GM21360 (cell line): ENCODE measurements around the gene SLC38A8.

Experiments used
- ATAC-seq: cut with Tn5 transposase; IDR thresholded peaks from one replicate; pipeline ENCODE4 v1.9.1; 2021; ENCODE audit warnings: mild to moderate bottlenecking, moderate library complexity; ENCODE audit not compliant: unreplicated experiment

Gene SLC38A8

DNA sequence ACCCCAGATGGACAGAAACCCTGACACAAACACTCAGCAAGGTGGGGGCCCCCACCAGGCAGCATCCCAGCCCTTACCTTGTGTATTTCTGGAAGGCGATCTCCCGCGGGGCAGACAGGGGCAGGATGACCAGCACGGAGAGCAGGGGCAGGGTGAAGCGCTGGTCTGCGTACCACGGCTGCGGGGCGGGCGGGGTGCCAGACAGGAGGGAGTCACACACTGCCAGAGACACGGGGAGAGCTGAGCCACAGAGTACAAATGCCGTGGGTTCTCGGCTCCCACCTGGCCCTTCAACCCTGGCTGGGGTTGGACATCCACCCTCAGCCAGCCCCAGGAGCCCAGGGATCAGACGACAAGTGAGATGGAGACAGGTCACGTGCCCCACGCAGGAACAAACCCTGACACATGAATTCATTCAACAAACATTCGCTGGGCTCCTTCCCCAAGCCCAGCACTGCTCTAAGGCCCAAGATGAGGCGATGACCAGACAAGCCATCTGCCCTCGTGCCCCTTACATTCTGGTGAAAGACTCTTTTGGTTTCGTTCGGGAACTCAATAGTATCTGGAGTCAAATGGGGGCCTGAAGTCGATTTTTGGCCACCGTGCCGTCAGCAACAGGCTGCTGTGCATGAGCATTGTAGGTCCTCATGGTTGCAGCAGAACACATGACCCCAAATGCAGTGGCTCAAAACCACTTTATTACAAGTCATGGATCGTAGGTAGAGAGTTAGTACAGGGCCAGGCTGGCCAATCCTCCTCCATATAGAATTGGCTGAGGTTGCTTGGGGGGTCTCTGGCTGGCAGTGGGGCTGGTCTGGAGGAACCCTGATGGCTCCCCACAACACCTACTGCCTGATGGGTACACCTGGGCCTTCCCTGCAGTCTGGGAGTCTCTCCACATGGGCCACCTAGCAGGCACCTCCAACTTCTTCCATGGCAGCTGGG lies 9.1 kb downstream of the SLC38A8 start:
- no peak for ATAC-seq

DNA sequence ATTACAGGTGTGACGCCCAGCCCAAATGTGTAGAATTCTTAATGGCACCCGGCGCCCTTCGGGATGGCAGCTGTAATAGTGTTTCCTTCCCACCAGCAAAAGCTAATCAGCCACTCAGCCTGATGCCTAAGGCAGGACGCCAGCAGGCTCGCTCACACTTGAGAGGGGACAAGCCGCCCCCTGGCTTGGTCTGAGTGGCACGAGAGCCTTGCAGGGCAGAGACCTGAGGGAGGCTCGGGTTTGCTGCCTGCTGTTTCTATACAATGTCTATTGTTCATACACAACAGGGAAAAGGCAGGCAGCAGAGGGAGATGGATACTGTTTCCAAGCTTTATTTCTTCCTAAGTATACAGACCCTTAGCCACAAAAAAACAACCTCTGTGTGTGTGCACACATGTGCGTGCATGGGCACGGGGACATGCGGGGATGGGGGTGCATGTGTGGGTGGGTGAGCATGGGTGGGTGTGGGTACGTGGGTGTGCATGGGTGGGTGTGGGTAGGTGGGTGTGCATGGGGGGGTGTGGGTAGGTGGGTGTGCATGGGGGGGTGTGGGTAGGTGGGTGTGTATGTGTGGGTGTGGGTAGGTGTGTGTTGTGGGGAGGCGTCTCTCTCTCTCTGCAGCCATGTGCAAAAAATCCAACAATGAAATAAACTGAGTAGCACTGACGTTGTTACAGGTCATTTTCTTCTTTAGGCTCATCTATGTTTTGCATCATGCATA lies 10.0 kb downstream of the SLC38A8 start:
- ATAC-seq = no peak

DNA sequence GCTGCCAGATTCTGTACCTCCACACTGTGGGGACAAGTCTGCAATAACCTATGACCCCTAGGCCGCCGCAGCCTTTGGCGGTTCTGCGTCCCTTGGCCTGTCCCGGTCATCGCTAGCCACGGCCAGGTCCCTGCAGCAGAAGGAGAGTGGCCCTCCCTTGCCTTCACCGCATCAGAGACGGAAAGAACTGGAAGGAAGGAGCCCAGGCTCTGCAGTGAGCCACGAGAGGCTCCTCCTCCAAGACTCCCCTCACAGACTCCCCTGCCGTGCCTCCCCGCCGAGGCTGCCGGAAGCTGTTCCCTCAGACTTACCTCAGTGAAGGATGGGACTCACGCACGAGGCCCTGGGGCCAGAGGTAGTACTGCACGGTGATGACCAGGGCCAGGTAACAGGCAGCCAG lies 11.0 kb downstream of the SLC38A8 start:
- ATAC-seq = no peak

DNA sequence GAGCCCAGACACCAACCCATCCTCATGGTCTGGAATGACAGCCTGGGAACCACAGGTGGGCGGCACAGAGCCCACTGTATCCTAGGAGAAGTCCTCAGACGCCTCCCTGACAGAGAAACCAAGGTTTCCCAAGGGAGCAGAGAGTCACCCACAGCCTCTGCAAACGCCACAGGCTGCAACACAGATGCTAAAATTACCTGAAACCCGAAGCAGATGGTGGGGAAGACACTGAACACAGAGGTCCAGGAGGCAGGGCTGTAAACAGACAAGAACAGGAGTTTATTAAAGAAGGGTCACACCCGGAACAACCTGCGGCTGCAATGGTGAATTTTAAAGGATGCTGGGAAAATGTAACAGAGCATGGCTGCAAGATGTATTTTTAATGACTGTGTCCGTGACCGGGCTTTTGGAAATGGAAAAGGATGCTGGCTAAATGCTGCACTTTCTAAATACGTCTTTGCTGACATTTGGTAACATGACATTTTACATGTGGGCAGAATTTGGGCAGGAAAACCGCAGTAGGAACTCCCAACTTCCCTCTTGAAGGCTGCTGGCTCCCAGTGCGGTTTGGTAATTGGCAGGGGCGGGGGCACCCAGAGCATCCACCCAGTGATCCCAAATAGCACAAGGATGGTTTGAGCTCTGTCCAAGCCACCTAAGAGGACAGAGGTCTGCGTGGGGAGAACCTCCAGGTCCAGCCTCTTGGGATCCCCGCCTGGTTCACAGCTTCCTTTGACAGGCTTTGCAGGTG lies 13.1 kb downstream of the SLC38A8 start:
- ATAC-seq = no peak

DNA sequence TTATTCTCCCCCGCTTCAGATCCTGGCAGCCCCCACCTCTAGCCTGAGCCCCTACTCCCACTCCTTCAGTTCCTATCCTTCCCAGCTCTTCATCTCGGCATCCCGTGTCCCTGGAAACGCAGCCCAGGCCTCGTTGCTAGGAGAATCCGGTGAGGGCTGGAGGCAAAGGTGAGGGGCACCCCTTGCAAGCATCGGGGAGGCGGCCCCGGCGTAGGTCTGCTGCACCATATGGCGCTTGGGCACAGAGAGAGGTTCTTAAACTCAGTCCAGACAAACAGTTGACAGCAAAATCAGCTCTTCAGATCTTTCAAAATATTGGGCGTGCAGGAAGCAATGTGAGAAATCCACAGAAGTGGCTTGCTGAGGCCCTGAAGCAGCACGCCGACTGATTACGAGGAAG lies 15.0 kb downstream of the SLC38A8 start:
- no peak for ATAC-seq

DNA sequence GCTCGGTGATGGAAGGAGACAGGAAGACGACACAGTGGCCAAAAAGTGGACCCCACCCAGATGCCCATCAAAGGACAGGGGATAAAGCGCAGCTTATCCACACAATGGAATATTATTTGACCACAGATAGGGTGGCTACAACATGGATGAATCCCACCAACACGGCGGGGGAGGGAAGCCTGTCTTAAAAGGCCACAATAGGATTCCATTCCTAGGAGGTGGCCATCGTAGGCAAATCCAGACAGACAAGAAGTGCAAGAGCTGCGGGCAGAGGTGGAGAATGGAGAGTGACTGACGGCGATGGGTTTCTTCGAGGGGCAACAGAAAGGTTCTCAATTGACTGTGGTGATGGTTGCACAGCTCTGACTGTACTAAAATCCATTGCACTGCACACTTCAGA lies 16.0 kb downstream of the SLC38A8 start:
- ATAC-seq = no peak

DNA sequence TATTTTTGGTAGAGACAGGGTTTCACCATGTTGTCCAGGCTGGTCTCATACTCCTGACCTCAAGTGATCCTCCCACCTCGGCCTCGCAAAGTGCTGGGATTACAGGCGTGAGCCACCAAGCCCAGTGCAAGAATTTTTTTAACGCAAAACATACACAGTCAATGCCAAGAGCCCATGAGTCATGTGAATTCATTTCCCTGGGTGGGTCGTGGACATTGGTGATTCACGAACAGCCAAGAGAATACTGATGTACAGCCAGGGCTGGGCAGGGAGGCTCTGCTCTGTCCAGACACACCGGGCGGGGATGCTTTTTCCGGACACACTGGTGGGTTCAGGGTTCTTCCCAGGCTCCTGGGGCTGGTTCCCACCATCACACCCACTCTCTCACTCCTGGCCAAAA lies 17.7 kb downstream of the SLC38A8 start:
- no peak for ATAC-seq

DNA sequence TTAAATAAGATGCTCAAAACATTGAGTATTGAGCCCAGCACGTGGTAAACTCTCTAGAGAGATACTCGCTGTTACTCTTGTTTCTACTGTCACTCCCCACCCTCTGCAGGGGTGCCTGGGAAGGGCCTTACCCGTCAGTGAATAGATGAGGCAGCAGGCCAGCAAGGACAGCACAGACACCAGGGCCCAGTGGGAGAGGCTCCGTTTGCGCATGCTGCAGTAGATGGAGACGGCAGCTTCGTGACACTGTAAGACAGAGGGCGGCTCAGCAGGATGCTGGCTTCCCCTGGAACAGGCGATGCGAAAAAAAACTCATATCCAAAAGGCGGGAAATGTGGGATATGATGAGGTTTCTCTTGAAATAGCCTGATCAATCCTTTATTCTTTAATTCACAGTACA lies 20.0 kb downstream of the SLC38A8 start:
- ATAC-seq = no peak

DNA sequence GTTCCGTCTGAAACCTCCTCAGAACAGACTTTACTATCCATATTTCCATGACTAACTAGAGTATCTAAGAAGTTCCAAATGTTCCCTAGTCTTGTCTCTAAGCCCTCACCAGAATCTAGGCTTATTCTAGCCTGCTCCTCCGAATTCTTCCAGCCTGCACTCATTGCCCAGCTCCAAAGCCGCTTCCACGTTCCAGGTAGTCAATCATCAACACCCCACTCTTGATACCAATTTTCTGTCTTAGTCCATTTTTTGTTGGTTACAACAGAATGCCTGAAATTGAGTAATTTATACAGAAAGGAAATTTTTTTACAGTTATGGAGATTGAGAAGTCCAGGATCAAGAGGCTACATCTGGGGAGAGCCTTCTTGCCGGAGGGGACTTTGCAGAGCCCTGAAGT lies 21.1 kb downstream of the SLC38A8 start:
- no peak for ATAC-seq

DNA sequence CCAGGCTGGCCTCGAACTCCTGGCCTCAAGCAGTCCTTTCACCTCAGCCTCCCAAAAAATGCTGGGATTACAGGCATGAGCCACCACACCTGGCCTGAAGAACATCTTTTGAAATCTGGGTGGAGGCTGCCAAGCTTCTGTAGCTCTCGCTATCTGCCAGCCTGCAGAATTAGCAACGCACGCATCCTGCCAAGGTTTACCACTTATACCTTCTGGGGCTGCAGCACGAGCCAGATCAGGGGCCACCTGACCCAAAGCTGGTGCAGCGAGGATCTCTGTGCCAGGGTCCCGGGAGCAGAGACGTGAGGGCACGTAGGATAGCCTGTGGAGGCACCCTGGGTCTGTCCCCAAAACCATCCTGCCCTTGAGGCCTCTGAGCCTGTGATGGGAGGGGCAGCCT lies 22.2 kb downstream of the SLC38A8 start:
- no peak for ATAC-seq

DNA sequence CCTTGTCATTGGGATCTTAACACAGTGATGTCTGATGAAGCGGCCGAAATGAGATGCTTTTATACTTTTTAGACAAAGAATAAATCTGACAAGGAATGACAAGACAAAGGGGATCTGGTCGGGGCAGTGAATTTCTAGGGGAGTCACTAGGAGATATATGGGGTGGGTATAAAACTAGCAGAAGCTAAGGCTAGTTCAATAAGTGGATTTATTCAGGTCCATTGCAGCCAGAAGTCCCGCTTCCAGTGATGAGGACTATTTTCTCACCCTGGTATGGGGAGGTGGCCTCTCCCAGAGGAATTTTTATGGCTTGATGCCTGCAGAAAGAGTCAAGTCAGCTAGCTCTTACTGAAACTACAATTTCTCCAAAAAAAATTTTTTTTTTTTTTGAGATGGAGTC lies 23.9 kb downstream of the SLC38A8 start:
- ATAC-seq = no peak

DNA sequence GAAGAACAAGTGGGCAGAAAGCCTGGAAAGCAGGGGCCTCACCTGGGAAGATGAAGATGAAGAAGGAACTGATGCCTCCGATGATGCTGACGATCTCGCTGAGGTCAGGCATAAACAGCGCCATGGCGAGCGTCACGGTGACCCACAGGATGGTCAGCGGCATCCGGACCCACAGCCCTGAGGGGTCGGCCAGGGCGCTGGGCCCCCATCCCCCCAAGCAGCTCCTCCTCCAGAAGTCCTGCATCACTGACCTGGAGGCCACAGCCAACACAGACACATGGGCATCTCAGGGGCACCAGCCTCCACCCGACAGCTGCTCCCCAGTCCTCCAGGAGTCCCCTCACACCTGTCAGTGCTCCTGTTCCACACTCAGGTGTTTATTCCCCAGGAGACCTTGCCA lies 26.1 kb downstream of the SLC38A8 start:
- no peak for ATAC-seq

DNA sequence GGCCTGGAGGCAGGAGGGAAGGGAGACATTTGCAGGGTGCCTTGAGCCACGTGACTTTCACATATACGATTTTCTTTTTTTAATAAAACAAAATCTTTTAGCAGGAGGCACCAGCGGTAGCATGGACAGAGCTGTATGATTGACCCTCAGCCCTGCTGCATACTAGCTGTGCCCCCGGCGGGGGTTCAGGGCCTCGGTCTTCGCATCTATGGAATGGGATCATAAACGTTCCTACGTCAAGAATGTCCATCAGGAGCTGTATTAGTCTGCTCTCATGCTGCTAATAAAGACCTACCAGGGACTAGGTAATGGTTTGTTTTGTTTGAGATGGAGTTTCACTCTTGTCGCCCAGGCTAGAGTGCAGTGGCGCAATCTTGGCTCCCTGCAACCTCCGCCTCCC lies 27.2 kb downstream of the SLC38A8 start:
- ATAC-seq = no peak

DNA sequence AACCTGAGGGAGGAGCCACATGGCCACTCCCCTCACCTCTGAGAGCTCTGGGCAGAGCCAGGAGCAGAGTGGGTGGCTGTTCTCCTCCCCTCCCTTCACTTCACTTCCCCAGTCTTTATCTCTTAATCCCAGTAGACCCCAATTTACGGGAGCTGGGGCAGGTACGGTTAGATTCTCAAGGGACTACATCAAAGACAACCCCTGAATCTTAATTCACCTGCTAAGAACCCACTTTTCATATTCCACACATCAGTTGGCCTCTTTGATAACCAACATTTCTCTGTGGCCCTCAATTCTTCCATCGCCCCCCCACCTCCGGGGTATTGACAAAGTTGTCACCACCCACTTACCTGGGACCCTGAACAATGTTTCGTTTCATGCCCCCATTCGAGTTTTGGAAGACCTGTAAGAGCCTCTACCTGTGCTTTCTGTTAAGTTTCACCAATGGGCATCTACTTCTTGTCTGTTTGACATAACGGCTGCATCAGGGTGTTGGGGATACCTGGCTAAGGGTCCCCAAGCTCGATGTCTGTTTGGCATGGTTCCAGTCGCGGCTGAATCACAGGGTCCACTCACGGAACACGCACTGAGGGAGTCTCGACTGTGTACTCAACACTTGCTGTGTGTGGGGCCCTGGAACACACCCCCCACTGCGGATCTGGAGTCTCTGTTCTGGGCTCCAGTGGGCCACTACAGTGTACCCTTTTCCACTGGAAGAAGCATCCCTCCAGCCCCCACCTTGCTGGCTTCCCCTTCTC lies 27.8 kb downstream of the SLC38A8 start:
- ATAC-seq = no peak

DNA sequence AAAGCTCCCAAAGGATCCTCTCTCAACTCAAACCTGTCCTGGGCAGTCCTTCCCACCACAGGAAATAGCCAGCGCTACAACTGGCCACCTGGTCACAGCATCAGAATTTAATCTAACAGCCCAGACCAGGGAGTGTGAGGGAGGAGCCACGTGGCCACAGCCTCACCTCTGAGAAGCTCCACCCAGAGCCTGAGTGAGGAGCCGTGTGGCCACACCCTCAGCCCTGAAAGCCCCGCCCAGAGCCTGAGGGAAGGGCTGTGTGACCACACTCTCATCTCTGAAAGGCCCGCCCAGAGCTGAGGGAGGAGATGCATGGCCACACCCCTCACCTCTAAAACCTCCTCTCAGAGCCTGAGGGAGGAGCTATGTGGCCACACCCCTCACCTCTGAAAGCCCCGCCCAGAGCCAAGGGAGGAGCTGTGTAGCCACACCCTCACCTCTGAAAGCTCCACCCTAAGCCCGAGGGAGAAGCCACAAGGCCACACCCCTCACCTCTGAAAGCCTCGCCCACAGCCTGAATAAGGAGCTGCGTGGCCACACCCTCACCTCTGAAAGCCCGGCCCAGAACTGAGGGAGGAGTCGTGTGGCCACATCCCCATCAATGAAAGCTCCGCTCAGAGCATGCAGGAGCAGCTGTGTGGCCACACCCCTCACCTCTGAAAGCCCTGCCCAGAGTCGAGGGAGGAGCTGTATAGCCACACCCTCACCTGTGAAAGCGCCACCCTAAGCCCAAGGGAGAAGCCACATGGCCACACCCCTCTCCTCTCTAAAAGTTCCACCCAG lies 28.6 kb downstream of the SLC38A8 start:
- ATAC-seq = peak; percentile 85

DNA sequence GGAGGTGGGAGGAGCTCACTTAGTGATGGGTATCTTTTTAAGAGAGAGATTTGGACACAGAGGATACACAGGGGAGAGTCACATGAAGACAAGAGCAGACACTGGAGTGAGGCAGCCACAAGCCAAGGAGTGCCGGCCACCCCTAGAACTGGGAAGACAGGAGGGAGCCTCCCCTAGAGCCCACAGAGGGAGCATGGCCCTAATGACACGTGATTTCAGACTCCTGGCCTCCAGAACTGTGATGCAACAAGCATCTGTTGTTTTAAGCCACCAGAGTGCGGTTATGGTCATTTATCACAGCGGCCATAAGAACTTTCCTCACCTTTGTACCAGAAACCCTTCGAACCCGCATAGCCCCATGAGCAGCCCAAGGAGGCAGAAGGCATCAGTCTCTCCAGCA lies 33.3 kb downstream of the SLC38A8 start:
- ATAC-seq = no peak

DNA sequence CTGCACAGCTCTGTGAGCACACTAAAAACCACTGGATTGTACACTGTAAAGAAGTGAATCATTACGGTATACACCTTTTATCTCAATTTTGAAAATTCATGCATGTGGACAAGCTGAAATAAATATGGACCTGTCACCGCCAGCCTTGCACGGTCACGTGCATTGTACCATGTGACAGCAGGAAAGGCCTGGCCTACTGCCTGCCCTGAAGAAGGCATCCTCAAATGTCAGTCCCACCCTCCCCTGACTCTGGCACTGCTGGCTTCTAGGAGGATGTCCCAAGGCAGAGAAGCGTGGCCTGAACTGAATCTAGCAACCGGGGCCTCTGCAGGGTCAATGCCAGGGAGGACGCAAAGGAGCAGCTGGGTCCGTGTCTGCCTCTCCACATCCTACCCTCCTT lies 34.6 kb downstream of the SLC38A8 start:
- no peak for ATAC-seq

DNA sequence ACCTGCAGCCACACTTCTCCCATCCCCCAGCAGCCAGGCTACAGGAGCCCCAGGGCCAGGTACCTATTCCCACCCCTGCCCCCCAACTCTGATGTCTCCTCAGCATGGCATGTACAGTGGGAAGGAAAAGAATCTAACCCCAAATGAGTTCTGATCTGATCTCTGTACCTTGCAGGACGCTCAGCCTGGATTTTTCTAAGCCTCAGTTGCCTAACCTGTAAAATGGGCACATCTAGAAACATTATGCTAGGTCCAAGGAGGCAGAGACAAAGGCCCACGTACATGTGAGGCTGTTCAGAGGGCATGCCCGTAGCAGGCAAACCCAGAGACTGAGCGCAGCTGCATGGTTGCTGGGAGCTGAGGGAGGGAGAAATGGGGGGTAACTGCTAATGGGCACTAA lies 35.1 kb downstream of the SLC38A8 start:
- ATAC-seq = no peak

DNA sequence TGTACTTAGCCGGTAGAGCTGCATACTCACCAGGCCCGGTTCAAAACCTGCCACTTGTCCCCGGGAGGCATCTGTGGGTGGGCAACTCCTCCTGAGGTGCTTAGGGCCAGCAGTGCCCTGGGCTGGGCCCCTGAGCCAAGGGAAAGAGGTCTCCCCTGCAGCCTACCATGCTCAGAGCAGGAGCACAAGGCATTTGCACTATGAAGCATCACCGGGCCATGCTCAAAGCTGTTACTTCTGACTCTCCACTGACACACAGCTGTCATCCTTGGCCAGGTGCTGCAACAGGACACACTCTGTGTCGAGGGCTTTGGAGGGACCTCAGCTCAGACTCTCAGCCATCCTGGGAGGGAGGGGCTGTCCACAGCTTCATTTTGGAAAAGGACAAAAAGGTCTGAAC lies 37.2 kb downstream of the SLC38A8 start:
- ATAC-seq = no peak

DNA sequence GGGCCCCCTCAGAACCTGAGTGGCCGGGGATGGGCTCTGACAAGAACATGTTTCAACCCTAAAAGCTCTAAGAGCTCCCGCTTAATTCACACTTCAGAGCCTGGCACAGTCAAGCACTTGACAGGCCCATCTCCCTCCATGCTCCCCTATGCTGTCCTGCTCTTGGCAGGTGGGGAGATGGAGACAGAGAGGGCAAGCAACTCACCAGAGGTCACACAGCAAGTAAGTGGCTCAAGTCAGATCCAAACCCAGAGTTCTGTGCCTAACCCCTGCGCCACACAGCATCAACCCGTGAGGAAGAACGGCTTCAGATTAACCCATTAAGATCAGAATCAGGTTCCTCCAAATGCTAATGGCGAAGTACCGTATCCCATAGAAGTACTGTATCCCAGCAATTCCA lies 38.2 kb downstream of the SLC38A8 start:
- no peak for ATAC-seq
